ENCODE data around the gene RNU2-63P. TPM values are rescaled to one million over a fixed set of nuclear protein-coding genes. Genes with fewer than 3 reads are reported as not detected.
"Not testable (repeated sequence)": the region's sequence is repeated elsewhere in the genome, so short reads cannot be mapped to it uniquely, and the experiment has no call there.

RNU2-63P gene
- total and polyA plus RNA-seq, 2 experiments from 2014 or later: 1.4 TPM; not detected in 1

DNA sequence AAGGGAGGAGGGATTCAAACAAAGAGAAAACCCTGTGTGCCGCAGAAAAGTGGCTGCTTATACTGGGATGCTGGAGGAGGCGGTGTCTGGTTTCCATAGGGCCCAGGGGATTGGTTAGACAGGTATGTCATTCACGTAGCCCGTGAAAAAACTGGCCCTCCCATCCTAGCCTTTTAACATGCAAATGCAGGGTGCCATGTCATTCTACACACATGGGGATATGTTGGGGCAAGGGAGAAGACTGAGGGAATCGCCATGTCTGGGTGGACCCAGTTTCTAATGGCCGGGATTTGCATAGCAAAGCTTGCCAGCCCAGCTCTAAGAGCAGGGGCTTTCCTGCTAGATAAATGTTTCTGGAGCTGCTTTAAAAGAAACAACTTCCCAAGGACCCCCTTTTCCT lies 8.2 kb upstream of the RNU2-63P start:
- 61% methylated on average over 6 of the region's 6 CpGs for WGBS (ENCODE audit: low lambda C conversion rate, missing lambda C conversion rate)
- Histone ChIP-seq H3K4me1 (ENCODE audit: insufficient read depth) (no peaks in the 10 kb centered on the region), H3K4me3 (no peak overlapping the region), H3K27ac (no peak overlapping the region), H4K20me1 (ENCODE audit: insufficient read depth, poor library complexity, severe bottlenecking) (no peaks in the 10 kb centered on the region), H3K9me3 (ENCODE audit: low read depth) (no peaks in the 10 kb centered on the region), H3K36me3 (replicated peaks; ENCODE audit: insufficient read depth, low read depth) (no peaks in the 10 kb centered on the region), H3K4me2 (no peak overlapping the region), H3K79me2 (no peaks in the 10 kb centered on the region), H2AFZ (no peak overlapping the region), H3K27me3 (no peaks in the 10 kb centered on the region), H3K9me2 (replicated peaks; ENCODE audit: insufficient read depth) (no peaks in the 10 kb centered on the region)
- no peak for DNase-seq (ENCODE audit: low spot score)
- TF ChIP-seq EZH2phosphoT487 (IDR thresholded peaks at IDR 0.05; ENCODE audit: low read depth, severe bottlenecking, unreplicated experiment) (no peak), EZH2 (IDR thresholded peaks at IDR 0.05; ENCODE audit: borderline replicate concordance) (no peak)
- TF ChIP-seq, protein P1, sequence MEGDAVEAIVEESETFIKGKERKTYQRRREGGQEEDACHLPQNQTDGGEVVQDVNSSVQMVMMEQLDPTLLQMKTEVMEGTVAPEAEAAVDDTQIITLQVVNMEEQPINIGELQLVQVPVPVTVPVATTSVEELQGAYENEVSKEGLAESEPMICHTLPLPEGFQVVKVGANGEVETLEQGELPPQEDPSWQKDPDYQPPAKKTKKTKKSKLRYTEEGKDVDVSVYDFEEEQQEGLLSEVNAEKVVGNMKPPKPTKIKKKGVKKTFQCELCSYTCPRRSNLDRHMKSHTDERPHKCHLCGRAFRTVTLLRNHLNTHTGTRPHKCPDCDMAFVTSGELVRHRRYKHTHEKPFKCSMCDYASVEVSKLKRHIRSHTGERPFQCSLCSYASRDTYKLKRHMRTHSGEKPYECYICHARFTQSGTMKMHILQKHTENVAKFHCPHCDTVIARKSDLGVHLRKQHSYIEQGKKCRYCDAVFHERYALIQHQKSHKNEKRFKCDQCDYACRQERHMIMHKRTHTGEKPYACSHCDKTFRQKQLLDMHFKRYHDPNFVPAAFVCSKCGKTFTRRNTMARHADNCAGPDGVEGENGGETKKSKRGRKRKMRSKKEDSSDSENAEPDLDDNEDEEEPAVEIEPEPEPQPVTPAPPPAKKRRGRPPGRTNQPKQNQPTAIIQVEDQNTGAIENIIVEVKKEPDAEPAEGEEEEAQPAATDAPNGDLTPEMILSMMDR (IDR thresholded peaks at IDR 0.05; ENCODE audit: poor library complexity): no peak

DNA sequence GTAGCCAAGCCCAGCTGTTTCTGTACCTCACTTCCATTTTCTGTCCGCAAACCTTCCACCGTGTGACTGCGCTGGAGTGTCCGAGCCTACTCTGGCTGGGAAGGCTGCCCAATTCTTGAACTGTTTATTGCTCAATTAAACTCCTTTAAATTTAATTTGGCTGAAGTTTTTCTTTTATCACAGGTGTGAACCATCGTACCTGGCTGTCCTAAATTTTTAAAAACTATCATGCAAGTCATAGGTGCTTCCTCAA lies 6.2 kb upstream of the RNU2-63P start:
- 96% methylated on average over 5 of the region's 5 CpGs for WGBS (ENCODE audit: low lambda C conversion rate, missing lambda C conversion rate)
- TF ChIP-seq EZH2 (IDR thresholded peaks at IDR 0.05; ENCODE audit: borderline replicate concordance): no peak
- TF ChIP-seq EZH2phosphoT487 (IDR thresholded peaks at IDR 0.05; ENCODE audit: low read depth, severe bottlenecking, unreplicated experiment): no peak
- TF ChIP-seq, protein P1 (IDR thresholded peaks at IDR 0.05; ENCODE audit: poor library complexity): no peak
- no peak overlapping the region for H3K27ac ChIP-seq

DNA sequence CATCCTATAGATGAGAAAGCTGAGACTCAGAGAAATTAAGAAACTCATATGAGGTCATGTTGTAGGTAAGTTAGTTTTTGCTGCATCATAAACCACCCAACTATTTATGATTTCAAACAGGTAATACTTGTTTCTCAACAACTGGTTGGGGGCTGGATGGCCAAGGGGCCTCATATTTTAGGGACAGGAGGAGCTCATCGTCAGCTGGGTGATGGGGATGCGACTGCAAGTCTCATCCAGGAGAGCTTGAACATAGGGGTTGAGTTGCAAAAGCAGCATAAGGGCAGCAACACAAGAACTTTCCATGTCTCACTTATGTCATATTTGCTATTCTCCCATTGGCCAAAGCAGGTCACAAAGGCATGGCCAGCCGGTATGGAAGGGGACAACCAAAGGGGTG lies 3.6 kb upstream of the RNU2-63P start:
- Histone ChIP-seq H4K20me1 (ENCODE audit: insufficient read depth, poor library complexity, severe bottlenecking) (no peaks in the 10 kb centered on the region), H3K4me2 (no peak overlapping the region), H3K4me1 (ENCODE audit: insufficient read depth) (peaks cover 5% of the 10 kb centered on the region), H3K4me3 (no peak overlapping the region), H3K79me2 (no peaks in the 10 kb centered on the region), H3K27ac (no peak overlapping the region), H3K27me3 (no peaks in the 10 kb centered on the region), H3K9me3 (ENCODE audit: low read depth) (no peaks in the 10 kb centered on the region), H3K9me2 (replicated peaks; ENCODE audit: insufficient read depth) (no peaks in the 10 kb centered on the region), H2AFZ (no peak overlapping the region), H3K36me3 (replicated peaks; ENCODE audit: insufficient read depth, low read depth) (no peaks in the 10 kb centered on the region)
- no peak for TF ChIP-seq EZH2 (IDR thresholded peaks at IDR 0.05; ENCODE audit: borderline replicate concordance)
- no peak for TF ChIP-seq EZH2phosphoT487 (IDR thresholded peaks at IDR 0.05; ENCODE audit: low read depth, severe bottlenecking, unreplicated experiment)
- TF ChIP-seq, protein P1 (IDR thresholded peaks at IDR 0.05; ENCODE audit: poor library complexity): no peak
- no peak for DNase-seq (ENCODE audit: low spot score)
- 89% methylated on average over 3 of the region's 3 CpGs for WGBS (ENCODE audit: low lambda C conversion rate, missing lambda C conversion rate)

More for the DNA sequence above, 6.2 kb upstream of the RNU2-63P start:
- no peaks in the 10 kb centered on the region for H3K9me2 ChIP-seq (replicated peaks; ENCODE audit: insufficient read depth)
- no peaks in the 10 kb centered on the region for H3K36me3 ChIP-seq (replicated peaks; ENCODE audit: insufficient read depth, low read depth)
- DNase-seq (ENCODE audit: low spot score): no peak
- H3K27me3 ChIP-seq: no peaks in the 10 kb centered on the region
- H3K9me3 ChIP-seq (ENCODE audit: low read depth): no peaks in the 10 kb centered on the region
- H2AFZ ChIP-seq: no peak overlapping the region
- peaks cover under 1% of the 10 kb centered on the region for H3K4me1 ChIP-seq (ENCODE audit: insufficient read depth)
- H3K4me3 ChIP-seq: no peak overlapping the region
- no peaks in the 10 kb centered on the region for H4K20me1 ChIP-seq (ENCODE audit: insufficient read depth, poor library complexity, severe bottlenecking)
- no peak overlapping the region for H3K4me2 ChIP-seq
- no peaks in the 10 kb centered on the region for H3K79me2 ChIP-seq

DNA sequence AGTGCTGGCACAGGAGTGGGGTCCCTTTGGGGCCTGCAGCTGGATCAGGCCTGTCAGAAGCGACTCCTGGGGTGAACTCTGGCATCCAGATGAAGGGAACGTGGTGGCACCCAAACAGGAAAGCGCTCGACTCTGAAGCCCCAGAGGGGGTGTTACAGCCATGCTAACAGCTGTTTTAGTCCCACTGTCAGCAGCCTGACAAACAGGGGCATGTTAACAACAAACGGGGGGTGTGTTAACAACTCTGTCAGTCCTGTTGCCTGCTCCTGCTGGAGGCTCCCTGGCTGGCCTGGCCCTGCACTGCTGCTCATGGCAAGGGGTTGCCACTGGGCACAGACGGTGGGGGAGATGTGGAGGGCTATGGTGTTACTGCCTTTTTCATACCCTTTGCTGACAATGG lies 2.6 kb upstream of the RNU2-63P start:
- Histone ChIP-seq H3K27ac (no peak overlapping the region), H3K9me2 (replicated peaks; ENCODE audit: insufficient read depth) (no peaks in the 10 kb centered on the region), H3K36me3 (replicated peaks; ENCODE audit: insufficient read depth, low read depth) (no peaks in the 10 kb centered on the region), H3K27me3 (no peaks in the 10 kb centered on the region), H3K4me3 (no peak overlapping the region), H3K9me3 (ENCODE audit: low read depth) (no peaks in the 10 kb centered on the region), H3K4me2 (no peak overlapping the region), H3K79me2 (no peaks in the 10 kb centered on the region), H4K20me1 (ENCODE audit: insufficient read depth, poor library complexity, severe bottlenecking) (no peaks in the 10 kb centered on the region), H2AFZ (no peak overlapping the region), H3K4me1 (ENCODE audit: insufficient read depth) (peaks cover 5% of the 10 kb centered on the region)
- TF ChIP-seq, protein P1 (IDR thresholded peaks at IDR 0.05; ENCODE audit: poor library complexity): no peak
- TF ChIP-seq EZH2phosphoT487 (IDR thresholded peaks at IDR 0.05; ENCODE audit: low read depth, severe bottlenecking, unreplicated experiment) (no peak), EZH2 (IDR thresholded peaks at IDR 0.05; ENCODE audit: borderline replicate concordance) (no peak)
- WGBS (ENCODE audit: low lambda C conversion rate, missing lambda C conversion rate): 82% methylated on average over 6 of the region's 6 CpGs
- no peak for DNase-seq (ENCODE audit: low spot score)

DNA sequence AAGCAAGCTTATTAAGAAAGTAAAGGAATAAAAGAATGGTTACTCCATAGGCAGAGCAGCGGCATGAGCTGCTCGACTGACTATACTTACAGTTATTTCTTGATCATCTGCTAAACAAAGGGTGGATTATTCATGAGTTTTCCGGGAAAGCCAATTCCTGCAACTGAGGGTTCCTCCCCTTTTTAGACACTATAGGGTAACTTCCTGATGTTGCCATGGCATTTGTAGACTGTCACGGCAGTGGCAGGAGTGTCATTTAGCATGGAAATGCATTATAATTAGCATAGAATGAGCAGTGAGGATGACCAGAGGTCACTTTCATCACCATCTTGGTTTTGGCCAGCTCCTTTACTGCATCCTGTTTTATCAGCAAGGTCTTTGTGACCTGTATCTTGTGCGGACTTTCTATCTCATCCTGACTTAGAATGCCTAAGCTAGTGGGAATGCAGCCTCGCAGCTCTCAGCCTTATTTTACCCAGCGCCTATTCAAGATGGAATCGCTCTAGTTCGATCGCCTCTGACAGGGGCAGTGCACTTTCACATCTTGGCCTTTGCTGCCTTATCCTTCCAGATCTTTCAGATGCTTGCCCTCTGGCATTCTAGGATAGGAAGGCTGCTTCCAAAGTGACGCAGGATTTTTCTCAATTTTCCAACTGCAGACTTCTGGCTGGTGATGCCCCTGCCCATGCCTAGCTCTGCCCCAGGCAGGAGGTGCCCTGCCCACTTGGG lies 1.9 kb upstream of the RNU2-63P start:
- not testable (repeated sequence) for H3K36me3 ChIP-seq (replicated peaks; ENCODE audit: insufficient read depth, low read depth); H4K20me1 ChIP-seq (ENCODE audit: insufficient read depth, poor library complexity, severe bottlenecking); H3K4me3 ChIP-seq; H2AFZ ChIP-seq; H3K9me2 ChIP-seq (replicated peaks; ENCODE audit: insufficient read depth); H3K4me2 ChIP-seq; H3K79me2 ChIP-seq; H3K9me3 ChIP-seq (ENCODE audit: low read depth); H3K27me3 ChIP-seq; H3K27ac ChIP-seq; H3K4me1 ChIP-seq (ENCODE audit: insufficient read depth); DNase-seq (ENCODE audit: low spot score)
- WGBS (ENCODE audit: low lambda C conversion rate, missing lambda C conversion rate): 83% methylated on average over 11 of the region's 11 CpGs
